ENCODE results near the gene KCNJ14. TPM values are rescaled to one million over a fixed set of nuclear protein-coding genes. Genes with fewer than 3 reads are reported as not detected.

KCNJ14 gene
- total and polyA plus RNA-seq, 2 of the 8 experiments (the other 6 are each of a cell fraction or from before 2014, with no cell fraction given): 0.45 to 0.89 TPM

- H3K9ac ChIP-seq (replicated peaks in 1 of 4; ENCODE audit: extremely low read depth in 1 of 4, low read depth in 3 of 4, low read length in 3 of 4): no peak overlapping the region
- no peaks in the 10 kb centered on the region; a peak in 1 of 7 replicates for H3K27me3 ChIP-seq (replicated peaks in 1 of 4; ENCODE audit: control insufficient read depth in 3 of 4, extremely low read depth in 1 of 4, insufficient read depth in 3 of 4, low read length in 3 of 4)
- H3K27ac ChIP-seq (ENCODE audit: low read depth, low read length): no peak overlapping the region
- WGBS, 2 experiments (ENCODE audit: extremely low coverage in 1 of 2, insufficient coverage in 1 of 2, insufficient read length in 1 of 2, insufficient replicate concordance in 2 of 2, low coverage in 1 of 2, low lambda C conversion rate in 2 of 2, missing lambda C conversion rate in 1 of 2): 84% methylated on average over 7 of the region's 7 CpGs; no CpG with 5 or more reads in 1 of the 2 experiments
- H4K91ac ChIP-seq (replicated peaks; ENCODE audit: insufficient read length, low read length): no peak overlapping the region
- CTCF ChIA-PET (ENCODE audit: partially characterized antibody): interaction anchor here (1.2 to 2.0 kb wide), 2 partner anchors 13 to 44 kb away, joined by 3 to 8 read pairs; no protein-coding TSS in a partner anchor
- no peak overlapping the region for H2BK120ac ChIP-seq (replicated peaks; ENCODE audit: low read depth, low read length)
- FAIRE-seq (no peak), DNase-seq (ENCODE audit: low read depth in 1 of 2, low spot score in 2 of 2) (no peak)
- H2AK5ac ChIP-seq (ENCODE audit: low read depth, low read length): no peak overlapping the region
- H3K23ac ChIP-seq (ENCODE audit: insufficient read length): no peak overlapping the region
- H3K79me1 ChIP-seq (ENCODE audit: low read depth, low read length): peaks cover 3% of the 10 kb centered on the region; the same call in 1 of the 2 replicates
- H3K56ac ChIP-seq (replicated peaks; ENCODE audit: insufficient read length, low read depth, low read length): no peak overlapping the region
- peaks cover 0 to 1% of the 10 kb centered on the region in 2 experiments for H4K20me1 ChIP-seq (replicated peaks in 1 of 2; ENCODE audit: control insufficient read depth in 1 of 2, insufficient read depth in 2 of 2, low read length in 2 of 2)
- H3K36me3 ChIP-seq (ENCODE audit: control insufficient read depth in 2 of 4, insufficient read depth in 4 of 4, low read length in 3 of 4): no peaks in the 10 kb centered on the region
- no peaks in the 10 kb centered on the region for H3K79me2 ChIP-seq (ENCODE audit: control insufficient read depth in 1 of 2, insufficient read depth in 2 of 2, low read length in 2 of 2)
- H3K4me2 ChIP-seq (ENCODE audit: insufficient read depth in 1 of 2, low read depth in 2 of 2, low read length in 2 of 2): no peak overlapping the region
- POLR2A ChIA-PET (ENCODE audit: partially characterized antibody): interaction anchor here (1.0 to 2.5 kb wide), 3 partner anchors 13 to 29 kb away, joined by 3 to 14 read pairs (median 3); partner anchors contain the start of gene GRWD1
- no peak overlapping the region for H3K14ac ChIP-seq (ENCODE audit: insufficient read length)
- no peak overlapping the region for H3K4ac ChIP-seq (replicated peaks; ENCODE audit: insufficient read length, low read depth, low read length)
- no peak overlapping the region for H3K4me3 ChIP-seq (ENCODE audit: extremely low read depth in 1 of 4, insufficient read depth in 2 of 4, low read depth in 3 of 4, low read length in 4 of 4)
- H3K4me1 ChIP-seq (replicated peaks in 1 of 4; ENCODE audit: control insufficient read depth in 3 of 4, insufficient read depth in 4 of 4, low read length in 3 of 4): peaks cover 0 to 19% (median 8%) of the 10 kb centered on the region in 4 experiments; a peak in 5 of 7 replicates
- no peak overlapping the region for H3K18ac ChIP-seq (ENCODE audit: extremely low read depth, low read length)
- no peak overlapping the region for H2BK20ac ChIP-seq (ENCODE audit: low read length)
- no peaks in the 10 kb centered on the region; a peak in 1 of 4 replicates for H3K9me3 ChIP-seq (ENCODE audit: insufficient read depth in 2 of 2, low read depth in 1 of 2, low read length in 1 of 2)
- no peak overlapping the region for H2BK5ac ChIP-seq (ENCODE audit: low read depth, low read length)
- H4K8ac ChIP-seq (ENCODE audit: extremely low read depth, insufficient read depth, low read length): no peak overlapping the region; the same call in 1 of the 2 replicates
- H4K5ac ChIP-seq (ENCODE audit: insufficient read length, low read depth, low read length): no peak overlapping the region
- H2BK15ac ChIP-seq (ENCODE audit: low read length): no peak overlapping the region
- H3K23me2 ChIP-seq (ENCODE audit: low read depth, low read length): peaks cover 4% of the 10 kb centered on the region; the same call in 1 of the 2 replicates
- no peak overlapping the region for H2AFZ ChIP-seq (ENCODE audit: low read length)
- no peak overlapping the region for H2BK12ac ChIP-seq (ENCODE audit: low read depth, low read length)
- no peak for TF ChIP-seq JUND (IDR thresholded peaks at IDR 0.05; ENCODE audit: low read length)
- no peak for TF ChIP-seq KDM5A (IDR thresholded peaks at IDR 0.05; ENCODE audit: low read length)
- TF ChIP-seq CREB1 (IDR thresholded peaks at IDR 0.05): no peak
- TF ChIP-seq CBX5 (IDR thresholded peaks at IDR 0.05; ENCODE audit: low read depth, low read length): no peak
- TF ChIP-seq ATF3 (IDR thresholded peaks at IDR 0.05; ENCODE audit: insufficient read depth, low read depth, low read length): no peak
- no peak for TF ChIP-seq SIX5 (IDR thresholded peaks at IDR 0.05; ENCODE audit: low read depth, low read length)
- TF ChIP-seq TAF7 (optimal IDR thresholded peaks at IDR 0.05; ENCODE audit: borderline replicate concordance, low read depth, low read length): no peak
- TF ChIP-seq NRF1 (IDR thresholded peaks at IDR 0.05; ENCODE audit: low read depth, low read length): no peak
- no peak for TF ChIP-seq ZNF274 (IDR thresholded peaks at IDR 0.05; ENCODE audit: borderline replicate concordance, extremely low read depth, low read length)
- no peak for TF ChIP-seq CHD2 (IDR thresholded peaks at IDR 0.05; ENCODE audit: low read length)
- no peak for TF ChIP-seq SUZ12 (IDR thresholded peaks at IDR 0.05; ENCODE audit: low read length)
- TF ChIP-seq TEAD4 (IDR thresholded peaks at IDR 0.05; ENCODE audit: low read depth, low read length): no peak
- TF ChIP-seq E2F6 (IDR thresholded peaks at IDR 0.05): no peak
- no peak for TF ChIP-seq BACH1 (IDR thresholded peaks at IDR 0.05; ENCODE audit: low read length)
Measured at GRCh38 chr19:48417421-48417820, 38.0 kb upstream of the KCNJ14 start.

All from H1 (cell line).